Smooth muscle cell (in vitro differentiated cells): ENCODE results near the gene PLEKHG1. TPM values are rescaled to one million over a fixed set of nuclear protein-coding genes. Genes with fewer than 3 reads are reported as not detected.

Experiments
- DNase-seq: peaks from one replicate; lab custom pipeline; 2025; ENCODE audit not compliant: unreplicated experiment; lab: John Stamatoyannopoulos, UW
- H2AFZ ChIP-seq: fragments of 200-600 bp; sonication (generic); 2 replicates; pipeline ENCODE4 v1.6.0; 2016; ENCODE audit warnings: antibody characterized with exemption, low read depth, mild to moderate bottlenecking
- H3F3A ChIP-seq: fragments of 200-600 bp; sonication (generic); 2 replicates; pipeline ENCODE4 v1.6.0; 2017; ENCODE audit warnings: antibody characterized with exemption, low read depth
- H3K27ac ChIP-seq: fragments of 200-600 bp; sonication (generic); 2 replicates; pipeline ENCODE4 v1.5.1; 2016; ENCODE audit warnings: low read depth, mild to moderate bottlenecking
- H3K27me3 ChIP-seq: fragments of 200-600 bp; sonication (generic); 2 replicates; pipeline ENCODE4 v1.6.1; 2016; ENCODE audit warnings: low read depth, mild to moderate bottlenecking
- H3K36me3 ChIP-seq: fragments of 200-600 bp; sonication (generic); 2 replicates; pipeline ENCODE4 v1.5.1; 2016; ENCODE audit warnings: low read depth
- H3K4me1 ChIP-seq: fragments of 200-600 bp; sonication (generic); 2 replicates; pipeline ENCODE4 v1.5.1; 2016; ENCODE audit warnings: low read depth
- H3K4me2 ChIP-seq: fragments of 200-600 bp; sonication (generic); 2 replicates; pipeline ENCODE4 v1.6.0; 2016; ENCODE audit warnings: mild to moderate bottlenecking
- H3K4me3 ChIP-seq: fragments of 200-600 bp; sonication (generic); 2 replicates; pipeline ENCODE4 v1.5.1; 2016; ENCODE audit warnings: mild to moderate bottlenecking
- H3K79me2 ChIP-seq: fragments of 200-600 bp; sonication (generic); 2 replicates; pipeline ENCODE4 v1.6.0; 2016; ENCODE audit warnings: low read depth, mild to moderate bottlenecking
- H3K9ac ChIP-seq: fragments of 200-600 bp; sonication (generic); 2 replicates; pipeline ENCODE4 v1.6.0; 2016; ENCODE audit warnings: low read depth
- H3K9me3 ChIP-seq: fragments of 200-600 bp; sonication (generic); replicated peaks from 2 replicates; pipeline ENCODE4 v1.5.1; 2016; ENCODE audit warnings: low read depth
- H4K20me1 ChIP-seq: fragments of 200-600 bp; sonication (generic); 2 replicates; pipeline ENCODE4 v1.6.0; 2016; ENCODE audit warnings: low read depth
- CTCF ChIP-seq: fragments of 200-600 bp; sonication (generic); IDR thresholded peaks from 2 replicates; pipeline ENCODE4 v1.5.1; 2017; ENCODE audit warnings: borderline replicate concordance, mild to moderate bottlenecking, antibody characterized with exemption; ENCODE audit not compliant: insufficient read depth, poor library complexity, severe bottlenecking
- WGBS: methylation state at CpG from one replicate; pipeline ENCODE4 v1.1.7; 2016; ENCODE audit warnings: low lambda C conversion rate; 5-methylcytosine and 5-hydroxymethylcytosine counted together
- polyA plus RNA-seq: library from polyadenylated mRNA; unstranded; fragments of >200 nt; fragmentation: Nextera tagmentation; extraction: Ambion mirVana; gene quantifications from 2 replicates; pipeline ENCODE4 v1.2.1, GENCODE V29; 2016
- total RNA-seq: library from RNA; depleted of rRNA; stranded (reverse); fragments of >200 nt; gene quantifications from 2 replicates; pipeline ENCODE4 v1.2.3, GENCODE V29; 2014

PLEKHG1 gene
- total and polyA plus RNA-seq, 2 experiments from 2014 or later = 1.5 to 13.5 TPM

- no peaks in the 10 kb centered on the region for H3F3A ChIP-seq
- WGBS = 85% methylated on average over 5 of the region's 5 CpGs
- no peak for TF ChIP-seq CTCF
- no peaks in the 10 kb centered on the region for H3K79me2 ChIP-seq
- peaks cover 9% of the 10 kb centered on the region for H4K20me1 ChIP-seq
- no peaks in the 10 kb centered on the region for H3K9me3 ChIP-seq
- no peak overlapping the region for H3K4me2 ChIP-seq
- no peak overlapping the region for H3K4me3 ChIP-seq
- H2AFZ ChIP-seq = no peak overlapping the region
- DNase-seq = no peak
- no peaks in the 10 kb centered on the region for H3K4me1 ChIP-seq
- H3K9ac ChIP-seq = no peak overlapping the region
- H3K36me3 ChIP-seq = no peaks in the 10 kb centered on the region
- peaks cover 51% of the 10 kb centered on the region for H3K27me3 ChIP-seq
- no peak overlapping the region for H3K27ac ChIP-seq
Observed at GRCh38 chr6:150606647-150607328, 7.1 kb downstream of the PLEKHG1 start.

DNA sequence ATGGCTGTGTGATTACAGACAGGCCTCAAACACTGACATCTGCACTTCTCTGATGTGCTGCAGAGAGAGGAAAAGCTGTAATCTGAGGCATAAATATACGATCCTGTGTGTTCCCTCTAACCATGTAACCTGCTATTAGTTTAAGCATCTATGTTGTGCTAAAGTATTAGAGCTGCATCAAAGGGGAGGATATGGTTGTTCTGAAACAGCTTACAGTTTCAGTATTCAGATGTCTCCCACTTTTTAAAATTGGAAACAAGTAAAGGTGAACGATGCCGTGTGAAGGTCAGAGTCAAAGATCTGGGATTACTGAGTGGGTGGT lies 7.6 kb downstream of the PLEKHG1 start:
- no peak overlapping the region for H3K4me2 ChIP-seq
- peaks cover 49% of the 10 kb centered on the region for H3K27me3 ChIP-seq
- peaks cover 5% of the 10 kb centered on the region for H4K20me1 ChIP-seq
- H2AFZ ChIP-seq = no peak overlapping the region
- no peaks in the 10 kb centered on the region for H3K4me1 ChIP-seq
- H3K79me2 ChIP-seq = no peaks in the 10 kb centered on the region
- H3K36me3 ChIP-seq = no peaks in the 10 kb centered on the region
- no peak overlapping the region for H3K27ac ChIP-seq
- no peak for DNase-seq
- no peaks in the 10 kb centered on the region for H3K9me3 ChIP-seq
- no peaks in the 10 kb centered on the region for H3F3A ChIP-seq
- no peak overlapping the region for H3K4me3 ChIP-seq
- no peak for TF ChIP-seq CTCF
- WGBS = 89% methylated on average over 3 of the region's 3 CpGs
- H3K9ac ChIP-seq = no peak overlapping the region

GRCh38 chr6:150610584-150610983 lies 10.9 kb downstream of the PLEKHG1 start:
- Histone ChIP-seq H3K36me3 (no peaks in the 10 kb centered on the region), H4K20me1 (peaks cover 3% of the 10 kb centered on the region), H2AFZ (no peak overlapping the region), H3K27me3 (peaks cover 53% of the 10 kb centered on the region), H3K4me1 (no peaks in the 10 kb centered on the region), H3F3A (no peaks in the 10 kb centered on the region), H3K4me2 (no peak overlapping the region), H3K27ac (no peak overlapping the region), H3K9me3 (no peaks in the 10 kb centered on the region), H3K9ac (no peak overlapping the region), H3K4me3 (no peak overlapping the region), H3K79me2 (no peaks in the 10 kb centered on the region)
- TF ChIP-seq CTCF = no peak
- no peak for DNase-seq

GRCh38 chr6:150613269-150613668 lies 13.6 kb downstream of the PLEKHG1 start:
- no peak overlapping the region for H3K4me3 ChIP-seq
- no peak overlapping the region for H3K27ac ChIP-seq
- H3K79me2 ChIP-seq = no peaks in the 10 kb centered on the region
- DNase-seq = no peak
- no peaks in the 10 kb centered on the region for H3K36me3 ChIP-seq
- H3K4me1 ChIP-seq = peaks cover 12% of the 10 kb centered on the region
- H3K9ac ChIP-seq = no peak overlapping the region
- 88% methylated on average over 4 of the region's 4 CpGs for WGBS
- H2AFZ ChIP-seq = no peak overlapping the region
- H3K4me2 ChIP-seq = no peak overlapping the region
- H3K27me3 ChIP-seq = peaks cover 48% of the 10 kb centered on the region
- H3F3A ChIP-seq = no peaks in the 10 kb centered on the region
- peaks cover 3% of the 10 kb centered on the region for H4K20me1 ChIP-seq
- no peak for TF ChIP-seq CTCF
- no peaks in the 10 kb centered on the region for H3K9me3 ChIP-seq
